ENCODE results near the gene PRDX2. TPM values are rescaled to one million over a fixed set of nuclear protein-coding genes. Genes with fewer than 3 reads are reported as not detected.

The PRDX2 gene
- total RNA-seq, 1 donor from 2014 or later = 208 TPM

GRCh38 chr19:12757544-12758274 lies 43.9 kb downstream of the PRDX2 start:
- DNase-seq (ENCODE audit: low spot score in 2 of 2) = peak; percentile 77 to 89
- no peak for FAIRE-seq

GRCh38 chr19:12756150-12756883 lies 45.3 kb downstream of the PRDX2 start:
- DNase-seq (ENCODE audit: low spot score in 2 of 2) (no peak), FAIRE-seq (no peak)

- DNase-seq (ENCODE audit: low spot score in 2 of 2) = no peak
- FAIRE-seq = no peak
These were observed 47.0 kb downstream of the PRDX2 start for GRCh38 chr19:12754465-12755196.

GRCh38 chr19:12752056-12752781 lies 49.4 kb downstream of the PRDX2 start:
- no peak for FAIRE-seq
- DNase-seq (ENCODE audit: low spot score in 2 of 2) = no peak

- no peak for DNase-seq (ENCODE audit: low spot score in 2 of 2)
- FAIRE-seq = no peak
These were observed 50.0 kb downstream of the PRDX2 start, which contains the start of gene BEST2 for GRCh38 chr19:12751635-12752034. BEST2 (plus strand) TSS chr19:12751791; CDS start chr19:12752593, 802 bp downstream.

- FAIRE-seq = no peak
- no peak for DNase-seq (ENCODE audit: low spot score in 2 of 2)
These were observed 50.7 kb downstream of the PRDX2 start for GRCh38 chr19:12750851-12751250.

- DNase-seq (ENCODE audit: low spot score in 2 of 2) = no peak
- no peak for FAIRE-seq
These were observed 51.6 kb downstream of the PRDX2 start for GRCh38 chr19:12749938-12750521.

GRCh38 chr19:12748489-12748888 lies 53.1 kb downstream of the PRDX2 start:
- FAIRE-seq (no peak), DNase-seq (ENCODE audit: low spot score in 2 of 2) (no peak)

Small RNA genes within 50 kb of the gene (small RNA-seq; reads per million reads assigned to genes)
- not detected for gene MIR5684

Other genes starting within 250 kb of the PRDX2 start
- 9.4 TPM for gene ZNF490, start 191.0 kb downstream of the PRDX2 start, total RNA-seq
- gene ZNF791, start 190.9 kb downstream of the PRDX2 start, total RNA-seq = 25.3 TPM
- 10.6 TPM for gene MAN2B1, start 135.1 kb downstream of the PRDX2 start, total RNA-seq
- gene WDR83, start 135.0 kb downstream of the PRDX2 start, total RNA-seq = 9.0 TPM
- gene DHPS, start 119.9 kb downstream of the PRDX2 start, total RNA-seq = 92.9 TPM
- not detected for gene GNG14, start 113.8 kb downstream of the PRDX2 start, total RNA-seq
- 6.5 TPM for gene FBXW9, start 105.2 kb downstream of the PRDX2 start, total RNA-seq
- gene TNPO2, start 77.9 kb downstream of the PRDX2 start, total RNA-seq = 68.5 TPM
- 216 TPM for gene TRIR, start 67.1 kb downstream of the PRDX2 start, total RNA-seq
- 85.2 TPM for gene GET3, start 64.3 kb downstream of the PRDX2 start, total RNA-seq
- gene BEST2, start 50.0 kb downstream of the PRDX2 start, total RNA-seq = not detected
- gene HOOK2, start 26.2 kb downstream of the PRDX2 start, total RNA-seq = 14.3 TPM
- gene JUNB, start 10.3 kb downstream of the PRDX2 start, total RNA-seq = 16.3 TPM
- gene THSD8, start 269 bp upstream of the PRDX2 start, total RNA-seq = 0.82 TPM
- gene RNASEH2A, start 4.8 kb upstream of the PRDX2 start, total RNA-seq = 15.9 TPM
- gene RTBDN, start 32.8 kb upstream of the PRDX2 start, total RNA-seq = 1.6 TPM
- 47.3 TPM for gene MAST1, start 36.7 kb upstream of the PRDX2 start, total RNA-seq
- gene DNASE2, start 79.6 kb upstream of the PRDX2 start, total RNA-seq = 3.3 TPM
- gene KLF1, start 85.4 kb upstream of the PRDX2 start, total RNA-seq = 0.41 TPM
- 17.9 TPM for gene GCDH, start 89.4 kb upstream of the PRDX2 start, total RNA-seq
- gene SYCE2, start 117.5 kb upstream of the PRDX2 start, total RNA-seq = 0.82 TPM
- 56.3 TPM for gene FARSA, start 131.9 kb upstream of the PRDX2 start, total RNA-seq
- gene CALR, start 136.8 kb upstream of the PRDX2 start, total RNA-seq = 298 TPM
- gene RAD23A, start 144.1 kb upstream of the PRDX2 start, total RNA-seq = 18.3 TPM
- gene GADD45GIP1, start 155.4 kb upstream of the PRDX2 start, total RNA-seq = 21.6 TPM
- gene DAND5, start 167.8 kb upstream of the PRDX2 start, total RNA-seq = under 0.01 TPM
- gene NFIX, start 193.7 kb upstream of the PRDX2 start, total RNA-seq = 41.6 TPM

All from frontal cortex (tissue), 4 donors.